HG03175 (cell line): ENCODE data around the gene KIAA0040.

Experiments
- ATAC-seq: cut with Tn5 transposase; IDR thresholded peaks from one replicate; pipeline ENCODE4 v1.9.1; 2021; ENCODE audit warnings: mild to moderate bottlenecking, moderate library complexity; ENCODE audit not compliant: unreplicated experiment

KIAA0040 gene

DNA sequence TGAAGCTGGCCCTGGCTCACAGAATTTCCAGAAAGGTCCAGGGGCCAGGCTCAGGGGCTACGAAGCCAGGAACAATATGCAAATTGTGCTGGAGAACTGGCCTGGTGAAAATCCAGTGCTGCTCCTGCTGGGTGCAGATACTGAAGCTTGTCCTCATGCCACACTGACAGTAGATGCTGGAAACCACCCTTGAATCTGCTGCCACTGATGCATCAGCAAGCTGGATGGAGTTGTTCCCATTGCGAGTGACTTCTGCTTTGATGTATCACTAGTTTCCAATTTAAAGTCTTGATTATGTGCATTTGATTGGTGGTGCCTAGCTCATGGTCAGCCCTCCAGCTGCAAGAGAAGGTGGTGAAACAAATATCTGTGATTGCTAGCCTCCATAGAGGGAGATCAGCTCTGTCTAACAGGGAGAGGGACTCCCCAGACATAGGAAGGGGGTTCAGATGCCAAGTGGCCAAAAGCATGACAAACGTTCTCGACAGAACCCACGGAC is 11.0 kb upstream of the KIAA0040 start:
- ATAC-seq, result no peak

GRCh38 chr1:175200678-175201521 is 8.3 kb upstream of the KIAA0040 start:
- no peak for ATAC-seq

- no peak for ATAC-seq
These were observed 5.8 kb upstream of the KIAA0040 start for GRCh38 chr1:175198332-175198731.

DNA sequence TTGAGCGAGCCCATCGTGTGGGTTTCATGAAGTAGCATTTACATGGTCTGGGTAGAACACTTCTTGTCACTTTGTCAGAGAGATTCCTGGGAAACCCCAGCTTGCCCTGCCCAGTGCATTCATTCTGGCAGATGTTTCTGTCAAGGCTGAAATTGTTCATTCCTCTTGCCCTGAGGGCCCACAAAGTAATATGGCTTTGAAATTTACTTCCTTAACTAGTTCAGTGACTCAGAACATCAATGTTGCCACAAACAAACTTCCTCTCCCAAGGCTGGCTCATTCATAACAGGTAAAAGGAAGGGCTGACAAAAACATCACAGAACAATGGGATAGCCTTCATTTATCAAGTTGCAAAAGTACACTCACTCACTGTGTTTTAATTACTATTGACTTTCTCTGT is 5.0 kb upstream of the KIAA0040 start:
- ATAC-seq, result no peak

GRCh38 chr1:175195798-175196197 is 3.2 kb upstream of the KIAA0040 start:
- ATAC-seq, result no peak

DNA sequence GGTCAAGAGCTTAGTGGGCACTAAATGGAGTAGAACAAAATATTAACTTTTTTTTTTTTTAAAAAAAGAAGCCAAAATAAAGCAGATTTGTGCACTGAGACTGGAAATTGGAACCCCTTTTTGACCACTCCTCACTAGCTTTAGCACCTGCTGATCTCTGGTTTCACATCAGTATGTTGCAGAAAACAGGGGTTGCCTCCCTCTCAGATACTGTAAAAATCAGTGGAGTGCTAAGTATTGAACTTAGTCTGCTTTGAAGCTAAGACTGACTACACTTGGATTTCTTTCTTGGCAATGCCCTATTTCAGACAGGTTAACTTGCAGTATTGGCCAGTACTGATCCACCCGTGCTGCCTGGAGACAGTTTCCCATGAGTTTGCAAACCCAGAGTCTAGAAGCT is 2.7 kb upstream of the KIAA0040 start:
- peak; percentile 28 for ATAC-seq

DNA sequence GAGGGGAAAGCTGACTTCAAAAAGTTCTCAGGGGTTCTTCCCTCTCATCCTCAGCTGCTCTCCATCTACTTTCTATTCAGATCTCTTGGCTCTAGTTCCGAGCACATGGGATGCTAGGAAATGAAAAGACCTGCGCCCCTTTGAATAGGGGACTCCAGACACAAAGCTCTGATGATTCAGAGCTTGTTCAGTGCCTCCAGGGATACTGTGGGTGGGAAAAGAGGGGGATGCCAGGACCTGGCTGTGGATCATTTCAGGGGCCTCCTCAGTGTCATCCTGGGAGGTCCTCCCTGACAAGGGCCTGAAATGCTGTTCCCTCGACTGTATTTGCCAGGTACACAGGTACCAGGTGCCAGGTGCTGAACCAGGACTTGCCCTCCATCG is 943 bp upstream of the KIAA0040 start:
- ATAC-seq, result no peak

GRCh38 chr1:175192111-175192629 is 406 bp downstream of the KIAA0040 start:
- no peak for ATAC-seq

- ATAC-seq, result peak; percentile 35
These were observed 917 bp downstream of the KIAA0040 start for GRCh38 chr1:175191659-175192058.

DNA sequence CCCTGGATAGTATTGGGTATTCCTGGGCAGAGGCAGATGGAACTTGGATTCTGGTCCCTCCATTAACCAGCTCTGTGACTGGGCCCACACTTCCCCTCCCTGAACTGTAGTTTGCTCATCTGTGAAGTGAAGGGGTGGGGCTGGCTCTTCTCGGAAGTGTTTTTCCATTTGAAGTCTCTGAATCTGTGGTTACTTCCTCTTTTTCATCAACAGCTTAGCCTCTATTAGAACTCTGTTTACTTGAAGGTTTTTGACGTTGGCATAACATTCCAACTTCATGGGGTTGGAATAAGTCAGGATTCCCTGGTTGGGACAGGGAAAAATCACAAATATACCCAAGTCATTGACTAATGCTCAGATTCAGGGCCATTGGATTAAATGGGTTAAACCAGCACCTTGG is 3.6 kb downstream of the KIAA0040 start:
- peak; percentile 75 for ATAC-seq

GRCh38 chr1:175186433-175187160 is 6.0 kb downstream of the KIAA0040 start:
- no peak for ATAC-seq

DNA sequence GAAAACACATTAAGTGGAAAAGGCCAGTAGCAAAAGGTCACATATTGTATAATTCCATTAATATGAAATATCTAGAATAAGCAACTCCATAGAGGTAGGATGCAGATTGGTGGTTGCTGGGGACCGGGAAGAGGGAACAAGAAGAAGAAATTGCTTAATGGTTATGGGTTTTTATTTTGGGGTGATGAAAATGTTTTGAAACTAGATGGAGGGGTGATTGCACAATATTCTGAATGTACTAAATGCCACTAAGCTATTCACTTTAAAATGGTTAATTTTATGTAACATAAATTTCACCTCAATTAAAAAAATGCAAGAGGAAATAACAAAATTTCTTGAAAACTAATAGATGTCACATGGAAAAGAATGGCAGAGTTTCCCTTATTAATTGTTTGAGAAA is 6.7 kb downstream of the KIAA0040 start:
- ATAC-seq, result no peak

DNA sequence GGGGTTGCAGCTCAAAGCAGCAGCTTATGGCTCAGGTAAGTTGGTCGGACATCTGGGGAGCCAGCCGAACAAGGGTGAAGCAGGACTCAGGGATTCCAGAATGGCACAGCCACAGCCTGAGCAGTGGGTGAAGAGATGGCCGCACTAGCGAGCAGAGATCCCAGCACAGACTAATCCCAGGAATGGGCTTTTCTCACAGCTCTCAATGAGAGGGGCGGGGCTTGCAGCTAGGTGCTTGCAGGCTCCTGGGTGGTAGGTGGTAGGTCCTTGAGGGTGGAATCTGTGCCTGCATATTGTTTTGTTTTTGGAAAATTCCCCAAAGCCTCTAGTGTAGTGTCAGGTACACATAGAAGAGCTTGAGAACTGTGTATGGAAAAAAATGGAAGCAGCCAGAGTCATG is 9.0 kb downstream of the KIAA0040 start:
- ATAC-seq, result no peak

- no peak for ATAC-seq
These were observed 10.3 kb downstream of the KIAA0040 start for GRCh38 chr1:175182201-175182746.

- ATAC-seq, result no peak
These were observed 12.6 kb downstream of the KIAA0040 start for GRCh38 chr1:175179837-175180590.

- ATAC-seq, result no peak
These were observed 14.1 kb downstream of the KIAA0040 start for GRCh38 chr1:175178456-175178855.

DNA sequence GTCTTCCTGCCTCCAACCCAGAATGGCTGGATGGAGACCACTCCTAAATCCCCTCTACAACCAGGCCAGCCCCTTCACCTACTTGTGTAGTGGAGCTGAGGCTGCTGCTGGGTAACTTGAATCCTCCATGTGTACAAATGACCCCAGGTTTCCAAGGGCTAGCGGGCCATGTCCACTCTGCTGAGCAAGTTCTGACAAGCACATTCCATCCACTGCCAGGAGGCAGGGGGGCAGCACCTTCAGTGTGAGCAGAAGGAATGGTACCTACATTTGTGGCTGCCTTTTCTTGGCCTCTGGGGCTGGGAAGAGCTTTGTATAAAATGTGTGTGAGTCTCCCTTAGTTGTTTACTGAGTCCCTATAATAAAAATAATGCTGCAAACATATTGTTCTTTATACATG is 14.5 kb downstream of the KIAA0040 start:
- ATAC-seq, result no peak

DNA sequence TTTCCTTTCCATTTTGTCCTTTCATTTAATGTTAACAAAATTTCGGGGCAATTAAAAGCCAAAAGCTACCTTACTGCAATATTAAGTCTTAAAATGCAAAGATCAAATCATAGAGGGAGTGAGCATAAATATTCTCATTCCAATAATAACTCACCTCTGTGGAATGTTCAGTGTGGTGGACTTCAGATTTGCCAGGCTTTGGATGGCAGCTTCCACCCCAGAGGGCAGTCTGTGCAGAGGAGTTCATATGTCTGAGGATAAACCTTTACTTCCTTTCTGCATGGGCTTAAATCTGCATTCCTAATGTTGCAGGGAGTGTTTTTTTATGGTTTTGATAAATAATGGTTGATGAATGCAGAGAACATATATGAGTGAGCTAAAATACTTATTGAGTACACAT is 16.3 kb downstream of the KIAA0040 start:
- no peak for ATAC-seq

- peak; percentile 98 for ATAC-seq
These were observed 18.1 kb downstream of the KIAA0040 start for GRCh38 chr1:175174309-175175102.

DNA sequence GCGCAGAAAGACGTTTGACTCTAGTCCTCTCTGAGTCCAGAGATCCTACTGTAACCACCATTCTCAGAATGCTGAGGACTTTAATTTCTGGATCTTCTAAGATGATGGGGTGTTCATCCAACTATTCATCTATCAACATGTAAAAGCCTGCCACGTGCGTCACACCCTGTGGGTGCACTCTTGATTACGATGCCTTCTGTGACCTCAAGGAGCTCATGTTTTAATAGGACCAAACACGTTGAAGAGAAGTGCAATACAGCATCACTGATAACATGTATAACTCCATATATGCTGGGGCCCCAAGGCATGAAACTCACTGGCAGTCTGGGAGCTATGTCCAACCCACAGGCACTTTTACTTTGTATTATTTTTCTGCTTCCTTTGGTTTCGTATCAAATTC is 19.0 kb downstream of the KIAA0040 start:
- no peak for ATAC-seq
